NB4 (cell line): ENCODE measurements around the gene FKBP5.
"Not testable (repeated sequence)": the region's sequence is repeated elsewhere in the genome, so short reads cannot be mapped to it uniquely, and the experiment has no call there.

Experiments used
- MAX ChIP-seq: IDR thresholded peaks from 2 replicates; pipeline ENCODE4 v1.6.1; 2011; ENCODE audit warnings: low read depth, low read length
- POLR2A ChIP-seq: IDR thresholded peaks from 2 replicates; pipeline ENCODE4 v1.6.1; 2011; ENCODE audit warnings: mild to moderate bottlenecking; ENCODE audit not compliant: insufficient read length; ENCODE audit errors: extremely low read depth
- TF ChIP-seq, protein P1 (sequence below): IDR thresholded peaks from one replicate; pipeline ENCODE4 v1.5.1; 2012; ENCODE audit warnings: low read depth, low read length

DNA sequence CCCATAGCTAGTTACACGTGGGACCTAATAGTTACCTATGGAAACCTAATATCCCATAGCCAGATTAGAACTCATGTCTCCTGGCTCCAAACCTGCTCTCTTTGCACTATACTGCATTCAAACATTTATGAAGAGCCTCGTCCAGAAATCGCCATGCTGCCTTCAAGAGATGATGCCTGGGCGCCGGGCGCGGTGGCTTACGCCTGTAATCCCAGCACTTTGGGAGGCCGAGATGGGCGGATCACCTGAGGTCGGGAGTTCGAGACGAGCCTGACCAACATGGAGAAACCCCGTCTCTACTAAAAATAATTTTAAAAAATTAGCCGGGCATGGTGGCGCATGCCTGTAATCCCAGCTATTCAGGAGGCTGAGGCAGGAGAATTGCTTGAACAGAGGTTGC, 1.3 kb upstream of the FKBP5 start:
- TF ChIP-seq, protein P1, sequence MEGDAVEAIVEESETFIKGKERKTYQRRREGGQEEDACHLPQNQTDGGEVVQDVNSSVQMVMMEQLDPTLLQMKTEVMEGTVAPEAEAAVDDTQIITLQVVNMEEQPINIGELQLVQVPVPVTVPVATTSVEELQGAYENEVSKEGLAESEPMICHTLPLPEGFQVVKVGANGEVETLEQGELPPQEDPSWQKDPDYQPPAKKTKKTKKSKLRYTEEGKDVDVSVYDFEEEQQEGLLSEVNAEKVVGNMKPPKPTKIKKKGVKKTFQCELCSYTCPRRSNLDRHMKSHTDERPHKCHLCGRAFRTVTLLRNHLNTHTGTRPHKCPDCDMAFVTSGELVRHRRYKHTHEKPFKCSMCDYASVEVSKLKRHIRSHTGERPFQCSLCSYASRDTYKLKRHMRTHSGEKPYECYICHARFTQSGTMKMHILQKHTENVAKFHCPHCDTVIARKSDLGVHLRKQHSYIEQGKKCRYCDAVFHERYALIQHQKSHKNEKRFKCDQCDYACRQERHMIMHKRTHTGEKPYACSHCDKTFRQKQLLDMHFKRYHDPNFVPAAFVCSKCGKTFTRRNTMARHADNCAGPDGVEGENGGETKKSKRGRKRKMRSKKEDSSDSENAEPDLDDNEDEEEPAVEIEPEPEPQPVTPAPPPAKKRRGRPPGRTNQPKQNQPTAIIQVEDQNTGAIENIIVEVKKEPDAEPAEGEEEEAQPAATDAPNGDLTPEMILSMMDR: not testable (repeated sequence)
- not testable (repeated sequence) for TF ChIP-seq POLR2A, MAX
